Colon (tissue), 2 donors: ENCODE data around the gene ELFN1.

ENCODE experiments used
- FAIRE-seq: peaks from 2 replicates; lab custom pipeline; 2012; peaks lifted over from hg19 to GRCh38; lab: Jason Lieb, UNC
- donor health status: control.
- donor health status: control.

Gene ELFN1

DNA sequence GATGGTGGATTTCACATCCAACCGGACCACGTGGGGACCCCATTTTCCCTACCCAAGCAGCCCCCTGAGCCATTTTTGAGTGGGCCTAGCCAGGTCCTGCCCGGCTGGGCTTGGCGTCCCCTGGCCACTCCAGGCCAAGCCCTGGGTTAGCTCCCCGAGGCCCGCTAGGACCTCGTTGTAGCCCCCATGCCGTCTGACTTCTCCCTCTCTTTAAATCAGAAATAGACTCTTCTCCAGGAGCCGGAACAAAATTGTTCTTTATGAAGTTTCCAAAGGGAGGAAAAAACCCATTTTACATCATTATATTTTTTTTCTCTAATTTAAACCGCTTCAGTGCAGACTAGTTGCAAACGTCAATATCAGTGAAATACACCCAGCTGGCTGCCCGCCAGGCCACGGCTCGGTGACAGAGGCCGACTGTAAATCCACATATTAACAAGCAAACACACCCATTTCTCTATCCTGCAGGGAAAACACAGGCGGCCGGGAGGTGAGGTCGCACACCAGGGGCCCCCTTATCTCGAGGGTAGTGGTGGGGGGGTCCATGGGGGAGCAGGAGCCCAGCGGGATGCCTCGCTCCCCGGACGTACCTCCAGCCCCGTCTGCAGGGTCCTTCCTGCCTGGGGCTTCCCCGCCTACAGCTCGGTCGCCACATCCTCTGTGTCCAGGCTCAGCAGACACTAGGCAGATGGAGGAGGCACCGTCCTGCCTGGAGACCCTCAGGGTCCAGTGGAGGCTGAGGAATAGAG is 72.7 kb downstream of the ELFN1 start:
- FAIRE-seq, result no peak

DNA sequence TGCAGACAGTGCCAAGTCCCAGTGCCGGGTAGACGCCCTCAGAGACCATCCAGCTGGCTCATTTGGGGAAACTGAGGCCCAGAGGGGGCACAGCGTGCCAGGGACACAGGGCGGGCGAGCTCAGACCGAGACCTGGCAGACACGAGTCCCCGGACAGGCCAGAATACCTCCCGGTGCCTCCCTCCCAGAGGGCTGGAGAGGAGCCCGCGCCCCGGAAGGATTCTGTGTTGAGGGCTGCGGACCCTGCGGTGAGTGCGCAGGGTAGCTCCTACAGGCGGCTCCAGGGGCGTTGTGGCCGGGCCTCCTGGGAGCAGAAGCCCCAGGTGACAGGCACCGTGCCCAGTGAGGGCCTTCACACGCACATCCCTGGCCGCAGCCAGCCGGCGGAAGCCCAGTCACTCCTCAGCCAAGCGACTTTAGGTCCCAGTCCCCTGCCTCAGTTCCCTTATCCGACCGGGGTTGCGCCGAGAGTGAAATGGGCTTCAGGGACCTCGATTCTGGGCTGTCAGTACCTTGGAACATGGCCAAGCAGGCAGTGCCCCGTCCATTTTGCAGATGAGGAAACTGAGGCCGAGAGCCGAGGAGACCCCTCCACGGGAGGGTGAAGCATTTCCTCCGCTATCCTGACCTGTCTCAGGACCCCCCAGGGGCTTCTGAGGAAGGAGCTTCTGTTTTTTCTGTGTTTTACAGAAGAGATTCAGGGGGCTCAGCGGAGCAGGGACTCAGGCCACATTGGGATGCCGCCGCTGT is 73.6 kb downstream of the ELFN1 start:
- no peak for FAIRE-seq

DNA sequence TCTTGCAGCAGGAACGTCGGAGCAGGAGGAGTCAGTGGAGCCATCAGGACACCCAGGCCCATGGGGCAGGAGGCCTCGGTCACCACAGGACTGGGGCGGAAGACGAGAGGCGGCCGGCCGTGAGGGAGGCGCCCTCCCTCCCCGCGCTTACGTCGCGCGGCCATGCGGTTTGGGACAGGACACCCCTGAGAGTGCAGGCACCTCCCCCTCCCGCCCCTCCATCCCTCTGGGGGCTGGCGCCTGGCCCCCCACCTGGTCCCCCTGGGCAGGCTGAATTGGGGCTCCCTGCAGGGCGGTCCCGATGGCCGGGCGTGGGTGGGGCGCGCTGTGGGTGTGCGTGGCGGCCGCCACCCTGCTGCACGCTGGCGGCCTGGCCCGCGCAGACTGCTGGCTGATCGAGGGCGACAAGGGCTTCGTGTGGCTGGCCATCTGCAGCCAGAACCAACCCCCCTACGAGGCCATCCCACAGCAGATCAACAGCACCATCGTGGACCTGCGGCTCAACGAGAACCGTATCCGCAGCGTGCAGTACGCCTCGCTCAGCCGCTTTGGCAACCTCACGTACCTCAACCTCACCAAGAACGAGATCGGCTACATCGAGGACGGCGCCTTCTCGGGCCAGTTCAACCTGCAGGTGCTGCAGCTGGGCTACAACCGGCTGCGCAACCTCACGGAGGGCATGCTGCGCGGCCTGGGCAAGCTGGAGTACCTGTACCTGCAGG is 74.4 kb downstream of the ELFN1 start:
- no peak for FAIRE-seq

DNA sequence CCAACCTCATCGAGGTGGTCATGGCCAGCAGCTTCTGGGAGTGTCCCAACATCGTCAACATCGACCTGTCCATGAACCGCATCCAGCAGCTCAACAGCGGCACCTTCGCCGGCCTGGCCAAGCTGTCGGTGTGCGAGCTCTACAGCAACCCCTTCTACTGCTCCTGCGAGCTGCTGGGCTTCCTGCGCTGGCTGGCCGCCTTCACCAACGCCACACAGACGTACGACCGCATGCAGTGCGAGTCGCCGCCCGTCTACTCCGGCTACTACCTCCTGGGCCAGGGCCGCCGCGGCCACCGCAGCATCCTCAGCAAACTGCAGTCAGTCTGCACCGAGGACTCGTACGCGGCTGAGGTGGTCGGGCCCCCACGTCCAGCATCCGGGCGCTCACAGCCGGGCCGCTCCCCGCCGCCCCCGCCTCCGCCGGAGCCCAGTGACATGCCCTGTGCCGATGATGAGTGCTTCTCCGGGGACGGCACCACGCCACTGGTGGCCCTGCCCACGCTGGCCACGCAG is 75.0 kb downstream of the ELFN1 start:
- FAIRE-seq, result no peak

DNA sequence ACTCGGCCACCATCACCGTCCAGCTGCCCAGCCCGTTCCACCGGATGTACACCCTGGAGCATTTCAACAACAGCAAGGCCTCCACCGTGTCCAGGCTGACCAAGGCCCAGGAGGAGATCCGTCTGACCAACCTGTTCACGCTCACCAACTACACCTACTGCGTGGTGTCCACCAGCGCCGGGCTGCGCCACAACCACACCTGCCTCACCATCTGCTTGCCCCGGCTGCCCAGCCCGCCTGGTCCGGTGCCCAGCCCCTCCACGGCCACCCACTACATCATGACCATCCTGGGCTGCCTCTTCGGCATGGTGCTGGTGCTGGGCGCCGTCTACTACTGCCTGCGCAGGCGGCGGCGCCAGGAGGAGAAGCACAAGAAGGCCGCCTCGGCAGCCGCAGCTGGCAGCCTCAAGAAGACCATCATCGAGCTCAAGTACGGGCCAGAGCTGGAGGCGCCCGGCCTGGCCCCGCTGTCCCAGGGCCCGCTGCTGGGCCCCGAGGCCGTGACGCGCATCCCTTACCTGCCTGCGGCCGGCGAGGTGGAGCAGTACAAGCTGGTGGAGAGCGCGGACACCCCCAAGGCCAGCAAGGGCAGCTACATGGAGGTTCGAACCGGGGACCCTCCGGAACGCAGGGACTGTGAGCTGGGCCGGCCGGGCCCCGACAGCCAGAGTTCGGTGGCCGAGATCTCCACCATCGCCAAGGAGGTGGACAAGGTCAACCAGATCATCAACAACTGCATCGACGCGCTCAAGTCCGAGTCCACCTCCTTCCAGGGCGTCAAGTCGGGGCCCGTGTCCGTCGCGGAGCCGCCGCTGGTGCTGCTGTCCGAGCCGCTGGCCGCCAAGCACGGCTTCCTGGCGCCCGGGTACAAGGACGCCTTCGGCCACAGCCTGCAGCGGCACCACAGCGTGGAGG is 75.8 kb downstream of the ELFN1 start:
- FAIRE-seq, result no peak

DNA sequence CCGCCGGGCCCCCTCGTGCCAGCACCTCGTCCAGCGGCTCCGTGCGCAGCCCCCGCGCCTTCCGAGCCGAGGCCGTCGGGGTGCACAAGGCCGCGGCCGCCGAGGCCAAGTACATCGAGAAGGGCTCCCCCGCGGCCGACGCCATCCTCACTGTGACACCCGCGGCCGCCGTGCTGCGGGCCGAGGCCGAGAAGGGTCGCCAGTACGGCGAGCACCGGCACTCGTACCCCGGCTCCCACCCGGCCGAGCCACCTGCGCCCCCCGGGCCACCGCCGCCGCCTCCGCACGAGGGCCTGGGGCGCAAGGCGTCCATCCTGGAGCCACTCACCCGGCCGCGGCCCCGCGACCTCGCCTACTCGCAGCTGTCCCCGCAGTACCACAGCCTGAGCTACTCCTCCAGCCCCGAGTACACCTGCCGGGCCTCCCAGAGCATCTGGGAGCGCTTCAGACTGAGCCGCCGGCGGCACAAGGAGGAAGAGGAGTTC is 76.5 kb downstream of the ELFN1 start:
- FAIRE-seq, result no peak

DNA sequence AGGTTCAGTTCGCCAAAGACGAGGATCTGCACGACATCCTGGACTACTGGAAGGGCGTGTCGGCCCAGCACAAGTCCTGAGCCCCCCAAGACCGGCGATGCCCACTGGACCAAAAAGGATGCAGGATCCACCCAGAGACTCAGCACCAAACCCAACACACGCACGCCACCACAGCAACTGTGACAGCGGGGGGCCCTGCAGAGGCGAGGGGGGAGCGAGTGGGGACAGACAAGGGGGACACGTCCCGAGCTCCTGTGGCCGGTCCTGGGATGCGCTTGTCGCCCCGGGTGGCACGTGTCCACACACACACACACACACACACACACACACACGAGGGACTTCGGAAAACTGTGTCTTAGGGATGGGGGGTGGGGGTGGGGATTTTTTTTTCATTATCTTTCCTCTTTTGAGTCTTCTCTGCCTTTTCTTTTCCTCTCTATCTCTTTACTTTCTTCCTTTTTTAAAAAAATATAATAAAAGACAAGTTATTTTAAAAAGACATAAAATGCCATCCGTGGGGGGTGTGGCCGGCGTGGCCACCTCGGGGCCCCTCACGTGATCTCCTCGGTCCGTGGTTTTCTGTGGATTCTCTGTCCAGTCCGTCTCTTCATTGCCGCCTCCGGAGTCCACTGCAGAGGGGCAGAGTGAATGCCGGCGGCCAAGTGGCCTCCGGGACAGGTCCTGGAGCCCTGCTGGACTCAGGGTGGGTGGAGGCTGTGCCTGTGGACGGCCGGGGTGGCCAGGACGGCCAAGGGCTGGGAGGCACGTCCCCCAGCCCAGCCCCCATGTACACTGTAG is 77.1 kb downstream of the ELFN1 start:
- FAIRE-seq, result no peak

DNA sequence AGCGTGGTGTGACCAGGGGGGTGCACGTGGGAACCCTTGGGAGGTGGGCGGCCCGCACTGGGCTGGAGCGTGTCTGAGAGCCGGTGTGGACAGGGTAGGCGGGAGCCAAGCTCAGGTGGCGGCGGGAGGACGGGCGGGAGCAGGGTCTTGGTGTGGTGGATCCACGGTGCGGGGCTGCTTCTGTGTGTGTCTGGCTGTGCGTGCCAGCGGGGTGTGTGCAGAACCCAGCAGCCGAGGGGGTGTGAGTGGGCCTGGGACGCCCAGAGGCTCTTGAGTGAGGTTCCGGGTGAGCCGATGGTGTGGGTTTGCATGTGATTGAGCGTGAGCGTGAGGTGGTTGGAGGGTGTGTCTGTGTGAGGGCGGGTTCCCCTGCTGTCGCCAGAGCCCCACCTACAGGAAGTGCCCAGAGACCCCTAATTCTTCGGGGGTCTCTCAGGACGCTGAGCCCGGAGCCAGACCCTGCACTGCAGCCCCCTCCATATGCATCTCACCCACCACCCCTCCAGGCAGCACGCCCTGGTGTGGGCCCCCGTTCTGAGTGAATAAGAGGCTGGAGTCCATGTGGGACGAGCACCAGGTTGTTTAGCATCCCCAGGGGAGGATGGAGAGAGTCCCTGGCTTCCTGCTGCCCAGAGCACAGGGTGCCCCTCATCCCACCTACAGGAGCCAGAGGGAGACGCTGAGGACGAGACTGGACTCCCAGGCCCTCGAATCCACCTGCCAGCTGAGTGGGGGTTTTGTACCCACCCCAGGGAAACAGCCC is 78.2 kb downstream of the ELFN1 start:
- no peak for FAIRE-seq

DNA sequence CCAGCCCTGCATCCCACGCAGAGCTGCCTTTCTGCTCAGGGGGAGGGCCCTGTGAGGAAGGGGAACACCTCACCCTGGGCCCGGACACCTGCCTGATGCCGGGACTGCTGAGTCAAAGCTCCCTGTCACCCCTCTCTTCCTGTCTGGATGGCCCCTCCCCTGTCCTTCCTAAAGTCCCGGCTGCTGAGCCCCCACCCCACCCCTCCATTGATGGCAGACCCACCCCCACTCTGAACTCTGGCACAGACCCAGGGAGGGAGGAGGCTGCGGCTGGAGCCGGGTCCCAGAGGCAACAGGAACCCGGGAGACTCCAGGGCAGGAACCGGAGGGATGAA is 78.7 kb downstream of the ELFN1 start:
- FAIRE-seq, result no peak

DNA sequence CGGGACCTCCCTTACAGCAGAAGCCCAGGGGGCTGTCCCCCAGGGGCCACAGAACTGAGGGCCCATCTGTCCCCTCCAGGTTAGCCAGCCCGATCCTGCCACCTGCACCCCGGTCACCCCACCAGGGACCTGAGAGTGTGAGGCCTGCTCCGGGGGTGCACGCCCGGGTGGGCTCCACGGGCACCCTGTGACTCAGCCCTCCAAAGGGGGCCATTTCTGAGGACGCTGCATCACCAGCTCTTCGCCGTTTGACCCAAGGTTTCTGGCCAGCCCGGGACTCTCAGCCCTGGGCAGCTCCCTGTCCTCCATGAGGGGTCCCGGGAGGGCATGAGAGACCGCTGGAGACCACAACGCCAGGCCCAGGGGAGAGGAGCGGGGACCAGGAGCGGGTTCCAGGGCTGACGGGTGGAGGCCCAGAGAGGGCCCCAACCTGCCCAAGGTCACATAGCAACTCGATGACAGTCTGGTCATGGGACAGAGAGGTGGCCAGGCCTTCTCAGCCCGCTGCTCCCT is 79.3 kb downstream of the ELFN1 start:
- FAIRE-seq, result no peak

DNA sequence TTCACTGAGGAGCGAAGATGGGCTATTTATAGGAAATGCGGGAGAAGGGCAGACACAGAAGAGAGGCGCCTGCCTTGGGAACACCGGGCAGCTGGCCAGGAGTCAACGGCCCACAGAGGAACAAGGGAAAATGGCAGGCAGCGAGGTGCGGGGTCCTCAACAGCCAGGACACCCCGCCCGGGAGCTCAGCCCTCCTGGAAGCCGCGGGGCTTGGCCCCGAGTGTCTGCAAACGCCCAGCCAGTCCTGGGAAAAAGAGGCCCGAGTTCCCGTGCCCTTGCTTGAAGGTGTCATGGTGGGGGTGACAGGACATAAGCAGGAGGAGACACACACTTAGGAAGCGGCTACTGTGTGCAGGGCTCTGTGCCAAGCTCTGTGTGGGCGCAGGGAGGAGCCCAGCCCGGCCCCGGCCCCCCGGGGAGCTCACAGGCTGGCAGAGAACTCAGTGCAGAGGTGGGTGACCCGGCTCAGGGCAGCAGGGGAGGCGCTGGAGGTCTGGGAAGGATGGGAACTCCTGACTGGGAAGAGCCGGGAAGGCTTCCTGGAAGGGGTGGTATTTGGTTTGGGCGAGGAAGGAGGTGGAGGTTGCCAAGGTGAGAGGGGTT is 79.9 kb downstream of the ELFN1 start:
- no peak for FAIRE-seq

DNA sequence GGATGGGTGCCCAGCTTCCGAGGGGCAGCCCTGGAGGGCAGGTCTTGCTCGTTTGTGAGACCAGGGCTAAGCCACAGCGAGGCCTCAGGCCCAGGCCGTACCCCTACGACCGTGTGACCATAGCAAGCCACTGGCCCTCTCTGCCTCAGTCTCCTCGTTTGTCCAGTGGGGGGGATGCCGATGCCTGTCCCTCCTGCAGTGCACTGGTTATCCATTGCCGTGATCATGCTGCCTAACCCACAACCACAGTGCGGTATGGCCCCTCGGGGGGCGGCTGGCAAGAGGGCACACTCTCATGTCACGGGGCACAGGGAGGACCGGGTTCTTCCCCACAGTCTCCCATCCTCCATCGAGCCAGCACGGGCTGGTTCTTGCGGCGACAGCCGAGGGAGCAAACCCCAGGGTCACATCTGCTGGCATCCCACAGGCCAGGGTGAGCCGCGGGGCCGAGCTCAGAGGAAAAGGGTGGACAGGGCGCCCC is 80.5 kb downstream of the ELFN1 start:
- FAIRE-seq, result no peak

DNA sequence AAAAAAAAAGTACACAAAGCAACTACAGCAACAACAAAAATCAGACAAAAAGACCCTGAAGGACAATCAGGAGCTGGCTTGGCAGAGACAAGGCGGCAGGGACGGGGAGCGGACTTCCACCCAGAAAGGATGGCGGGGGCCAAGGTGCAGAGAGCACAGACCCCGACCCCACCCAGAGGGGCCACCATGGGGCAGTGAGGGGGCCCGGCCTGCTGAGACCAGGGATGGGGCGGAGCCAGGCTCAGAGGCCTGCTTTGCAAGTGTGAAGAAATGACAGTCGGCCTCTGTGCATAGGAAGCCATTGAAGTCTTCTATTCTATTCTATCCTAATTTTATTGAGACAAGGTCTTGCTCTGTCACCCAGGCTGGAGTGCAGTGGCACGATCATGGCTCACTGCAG is 82.0 kb downstream of the ELFN1 start:
- FAIRE-seq, result no peak

DNA sequence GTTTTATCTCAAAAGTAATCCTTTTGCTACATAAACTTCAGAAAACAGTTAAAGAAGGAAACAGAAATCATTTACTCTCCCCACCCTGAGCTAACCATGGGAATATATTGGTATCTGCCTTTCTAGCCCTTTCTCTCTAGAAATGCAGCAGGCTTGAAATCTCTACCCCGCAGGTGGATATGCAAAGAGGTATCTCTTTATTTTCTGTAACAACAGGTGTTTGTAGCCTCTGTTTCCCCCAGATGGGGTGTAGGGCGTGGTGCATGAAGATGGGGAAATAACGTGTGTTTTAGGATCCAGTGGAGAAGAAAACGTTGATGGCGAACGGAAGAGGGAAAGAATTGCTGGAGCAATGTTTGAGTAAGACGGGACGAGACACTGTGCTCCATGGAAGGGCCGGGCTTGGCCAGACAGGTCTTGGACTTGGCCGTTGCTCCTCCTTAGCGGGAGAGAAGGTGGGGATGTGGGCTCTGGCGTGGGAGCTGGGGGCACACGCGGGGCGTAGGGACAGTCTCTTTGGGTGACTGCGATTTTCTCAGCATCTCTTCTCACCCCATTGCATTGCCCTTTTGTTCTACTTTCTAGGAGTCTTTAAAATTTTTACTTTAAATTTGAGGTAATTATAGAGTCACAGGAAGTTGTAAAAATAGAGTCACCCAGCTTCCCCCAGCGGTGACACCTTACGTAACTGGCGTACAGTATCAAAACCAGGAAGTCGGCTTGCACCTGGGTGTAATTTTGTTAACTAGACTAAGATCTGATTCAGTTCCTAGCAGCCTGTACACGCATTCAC is 82.9 kb downstream of the ELFN1 start:
- FAIRE-seq, result no peak

DNA sequence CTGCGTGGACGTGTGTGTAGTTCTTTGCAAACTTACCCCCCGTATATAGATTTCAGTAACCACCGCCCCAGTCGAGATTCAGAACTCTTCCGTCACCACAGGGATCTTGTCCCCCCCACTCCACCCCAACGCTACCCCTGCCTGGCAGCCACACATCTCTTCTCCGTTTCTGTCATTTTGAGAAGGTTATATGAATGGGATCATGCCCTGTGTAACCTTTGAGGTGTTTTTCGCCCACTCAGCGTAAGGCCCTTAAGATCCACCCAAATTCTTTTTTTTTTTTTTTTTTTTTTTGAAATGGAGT is 83.4 kb downstream of the ELFN1 start:
- no peak for FAIRE-seq

DNA sequence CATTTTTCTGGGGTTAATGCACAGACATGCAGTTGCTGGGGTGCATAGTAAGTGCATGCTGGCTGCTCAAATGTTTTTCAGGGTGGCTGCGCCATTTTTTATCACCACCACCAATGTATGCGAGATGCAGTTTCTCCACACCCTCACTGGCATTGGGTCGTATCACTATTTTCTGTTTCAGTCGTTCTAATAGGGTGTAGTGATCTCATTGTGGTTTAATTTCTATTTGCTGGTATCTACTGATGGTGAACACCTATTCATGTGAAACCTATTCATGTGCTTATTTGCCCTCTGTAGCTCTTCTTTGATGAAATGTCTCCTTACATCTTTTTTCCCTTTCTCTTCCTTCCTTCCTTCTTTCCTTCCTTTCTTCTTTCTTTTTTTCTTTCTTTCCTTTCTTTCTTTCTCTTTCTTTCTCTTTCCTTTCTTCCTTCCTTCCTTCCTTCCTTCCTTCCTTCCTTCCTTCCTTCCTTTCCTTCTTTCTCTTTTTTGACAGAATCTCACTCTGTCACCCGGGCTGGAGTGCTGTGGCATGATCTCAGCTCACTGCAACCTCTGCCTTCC is 84.3 kb downstream of the ELFN1 start:
- no peak for FAIRE-seq

DNA sequence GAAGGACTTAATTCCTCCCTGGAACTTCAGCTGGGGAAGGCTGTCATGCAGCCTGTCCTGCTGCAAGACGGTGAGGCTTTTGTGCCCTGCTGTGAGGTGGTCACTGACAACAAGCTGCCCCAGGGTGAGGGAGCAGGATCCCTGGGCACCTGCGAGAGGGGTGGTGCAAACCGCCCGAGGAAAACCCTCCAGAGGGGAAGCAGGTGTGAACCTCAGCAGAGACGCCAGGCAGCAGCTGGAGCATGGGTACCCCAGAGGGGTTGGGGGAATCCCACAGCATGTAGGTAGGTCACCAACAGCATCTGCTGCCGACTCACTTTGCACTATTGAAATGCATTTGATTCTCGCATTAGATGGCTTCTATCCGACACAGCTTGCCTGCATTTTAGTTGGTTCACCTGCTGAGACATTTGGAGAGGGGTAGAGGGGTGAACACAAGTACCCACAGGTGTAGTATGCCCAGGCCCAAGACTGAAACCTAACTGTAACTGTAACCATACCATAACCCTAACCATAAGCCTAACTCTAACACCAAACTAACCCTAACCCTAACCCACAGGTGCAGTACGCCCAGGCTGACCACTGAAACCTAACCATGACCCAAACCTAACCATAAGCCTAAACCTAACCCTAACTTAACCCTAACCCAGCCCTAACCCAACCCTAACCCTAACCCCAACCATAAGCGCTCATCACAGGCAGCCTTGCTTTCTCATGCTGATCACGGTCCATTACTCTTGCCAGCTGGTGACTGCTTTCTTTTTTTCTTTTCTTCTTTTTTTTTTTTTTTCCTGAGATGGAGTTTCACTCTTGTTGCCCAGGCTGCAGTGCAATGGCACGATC is 85.9 kb downstream of the ELFN1 start:
- no peak for FAIRE-seq
